GM19467 (cell line): Measurements from ENCODE around the gene TPX2.
"Not testable (repeated sequence)": the region's sequence is repeated elsewhere in the genome, so short reads cannot be mapped to it uniquely, and the experiment has no call there.

ENCODE experiments used
- ATAC-seq: cut with Tn5 transposase; IDR thresholded peaks from one replicate; pipeline ENCODE4 v1.9.1; 2021; ENCODE audit warnings: mild to moderate bottlenecking, moderate library complexity; ENCODE audit not compliant: unreplicated experiment

Gene TPX2

DNA sequence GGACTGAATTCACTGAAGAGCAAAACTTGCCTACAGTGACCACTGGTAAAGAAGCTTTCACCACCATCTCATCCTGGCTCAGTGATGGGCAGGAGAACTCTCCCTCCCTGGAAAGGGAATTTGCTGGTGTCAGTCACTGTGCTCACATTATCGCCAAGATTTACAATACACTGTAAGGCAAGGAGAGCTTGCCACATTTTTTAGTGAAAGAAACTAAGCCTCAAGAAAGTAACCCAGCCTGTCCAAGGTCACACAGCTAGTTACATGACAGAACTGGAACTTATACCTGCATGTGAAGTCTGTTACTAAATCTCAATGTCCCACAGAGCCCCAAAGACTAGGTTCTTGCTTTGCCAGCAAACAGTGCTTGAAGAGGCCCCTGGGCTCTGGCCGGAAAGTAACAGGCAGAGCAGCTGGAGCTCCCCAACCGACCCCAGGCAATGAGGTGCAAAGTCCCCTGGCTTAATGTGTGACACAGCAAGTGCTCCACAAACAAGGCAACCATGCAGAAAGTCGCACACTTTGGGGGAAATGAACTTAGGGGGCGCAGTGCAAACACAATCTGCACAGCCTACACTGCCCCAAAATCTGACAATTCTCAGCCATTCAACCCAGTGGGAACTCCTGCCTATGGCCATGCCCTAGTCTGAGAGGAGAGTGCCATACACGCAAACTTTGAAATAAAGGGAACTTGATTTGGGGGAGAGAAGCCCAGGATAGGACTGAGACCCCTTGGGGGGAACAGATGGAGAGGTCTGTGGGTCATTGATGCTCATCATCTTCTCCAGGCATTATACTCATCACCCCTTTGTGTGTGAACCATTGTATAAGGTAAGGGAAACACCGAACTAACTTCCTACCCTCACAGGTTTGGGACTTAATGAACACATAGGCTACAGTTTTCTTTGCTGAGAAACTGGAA, 18.3 kb upstream of the TPX2 start:
- no peak for ATAC-seq

DNA sequence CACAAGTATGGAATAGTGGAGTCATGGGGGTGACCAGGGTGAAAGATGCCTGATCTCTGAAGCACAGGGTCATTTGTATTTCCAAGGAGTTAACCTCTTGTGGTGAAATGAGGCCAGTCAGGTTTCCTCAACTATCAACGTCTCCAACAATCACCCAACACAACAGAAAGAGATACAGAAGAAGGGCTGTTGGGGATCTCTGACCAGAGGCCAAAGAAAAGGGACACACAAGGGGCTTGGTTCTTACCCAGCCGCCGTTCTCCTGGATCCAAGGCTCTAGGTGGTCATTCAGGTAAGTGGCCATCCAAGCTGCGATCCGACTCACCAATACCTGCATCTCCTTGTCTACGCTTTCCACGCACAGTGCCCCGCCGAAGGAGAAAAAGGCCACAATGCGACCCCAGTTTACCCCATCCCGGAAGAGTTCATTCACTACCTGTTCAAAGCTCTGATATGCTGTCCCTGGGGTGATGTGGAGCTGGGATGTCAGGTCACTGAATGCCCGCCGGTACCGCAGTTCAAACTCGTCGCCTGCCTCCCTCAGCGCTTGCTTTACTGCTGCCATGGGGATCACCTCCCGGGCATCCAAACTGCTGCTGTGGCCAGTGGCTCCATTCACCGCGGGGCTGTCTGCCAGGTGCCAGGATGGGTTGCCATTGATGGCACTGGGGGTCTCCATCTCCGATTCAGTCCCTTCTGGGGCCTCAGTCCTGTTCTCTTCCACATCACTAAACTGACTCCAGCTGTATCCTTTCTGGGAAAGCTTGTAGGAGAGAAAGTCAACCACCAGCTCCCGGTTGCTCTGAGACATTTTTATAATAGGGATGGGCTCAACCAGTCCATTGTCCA, 17.5 kb upstream of the TPX2 start:
- no peak for ATAC-seq

DNA sequence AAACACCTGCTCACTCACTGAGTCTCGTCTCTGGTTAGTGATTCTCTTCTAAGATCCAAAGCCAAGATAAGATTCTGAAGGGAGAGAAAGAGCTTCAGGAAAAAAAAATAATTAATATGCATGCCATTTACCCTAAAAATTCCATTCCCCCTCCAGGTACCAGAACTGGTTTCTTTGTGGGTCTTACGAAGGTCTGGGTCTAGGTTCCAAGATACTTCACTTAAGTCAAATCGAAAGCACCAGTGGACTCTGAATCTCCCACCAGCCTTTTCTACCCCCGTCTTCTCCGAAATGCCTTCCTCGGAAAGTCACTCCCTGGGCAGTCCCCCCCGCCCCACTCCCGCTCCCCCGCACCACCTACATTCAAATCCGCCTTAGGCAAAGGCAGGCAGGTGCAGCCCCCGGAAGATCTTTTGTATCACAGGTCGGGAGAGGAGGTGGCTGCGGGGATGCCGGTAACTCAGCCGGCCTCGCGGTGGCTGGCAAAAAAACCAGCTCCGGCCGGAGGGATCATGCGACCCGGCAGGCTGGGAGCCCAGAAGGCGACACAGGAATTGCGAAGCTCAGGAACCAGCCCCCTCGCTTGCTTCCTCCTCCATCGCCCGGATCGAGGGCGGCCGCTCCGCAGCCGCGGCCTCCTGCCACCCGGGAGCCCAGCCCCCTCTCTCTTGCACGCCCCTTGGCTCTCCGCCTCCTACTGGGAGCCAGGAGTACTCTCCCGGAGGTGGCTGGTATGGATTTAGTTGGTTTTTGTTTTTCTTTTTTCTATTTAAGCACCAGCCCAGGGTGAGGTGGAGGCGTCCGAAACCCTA, 16.6 kb upstream of the TPX2 start, which contains the start of gene BCL2L1:
BCL2L1 (minus strand) TSS at position 612 of the 812 bp plus-strand sequence. CDS start 650 bp downstream, outside the sequence.
- ATAC-seq: no peak

DNA sequence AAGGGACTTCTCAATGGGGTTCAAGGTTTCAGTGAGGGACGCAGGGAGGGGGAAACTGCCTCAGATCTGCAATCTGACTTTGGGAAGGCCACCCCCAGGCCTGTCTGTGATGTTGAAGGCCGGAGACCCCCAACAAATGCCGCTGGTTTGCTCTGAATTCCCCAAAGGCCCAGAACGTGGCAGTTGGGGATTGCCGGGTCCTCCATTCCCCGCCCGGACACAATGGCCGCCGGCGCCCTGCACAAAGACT, 16.1 kb upstream of the TPX2 start:
- ATAC-seq: no peak

DNA sequence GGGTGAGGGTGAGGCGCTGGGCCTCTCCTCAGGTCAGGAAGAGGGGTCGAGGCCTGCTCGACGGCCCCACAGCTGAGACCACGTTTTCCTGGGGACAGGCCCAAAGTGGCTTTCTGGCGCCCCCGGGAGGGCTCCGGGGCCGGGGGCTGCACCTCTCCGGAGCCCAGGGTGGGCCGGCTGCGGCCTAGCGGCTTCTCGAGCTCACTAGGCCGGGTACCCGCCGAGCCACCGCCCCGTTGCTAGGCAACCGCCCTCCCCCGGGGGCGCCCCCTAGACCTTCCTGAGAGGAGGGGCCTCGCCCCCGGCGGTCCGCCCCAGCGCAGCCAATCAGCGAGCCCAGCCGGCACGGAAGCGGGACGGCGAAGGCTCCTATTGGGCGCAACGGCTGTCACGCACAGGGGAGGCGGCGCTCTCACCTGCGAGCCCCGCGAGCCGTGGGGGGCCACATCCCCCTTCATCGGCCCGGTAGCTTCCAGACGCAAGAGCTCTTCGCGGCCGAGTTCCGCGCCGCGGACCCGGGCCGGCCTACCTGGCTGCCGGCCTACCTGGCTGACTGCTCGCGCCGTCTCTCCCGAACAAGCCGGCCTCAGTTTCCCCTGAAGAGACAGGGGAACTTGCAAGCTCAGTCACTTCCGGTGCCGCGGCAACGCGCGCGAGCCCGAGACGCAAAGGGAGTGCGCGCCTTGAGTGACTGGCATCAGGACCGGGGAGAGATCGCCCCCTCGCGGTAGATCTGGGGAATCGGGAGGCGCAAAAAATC, 15.6 kb upstream of the TPX2 start:
- peak; percentile 85 for ATAC-seq

GRCh38 chr20:31731321-31731717, 7.8 kb upstream of the TPX2 start:
- no peak for ATAC-seq

- ATAC-seq: no peak
Observed at GRCh38 chr20:31739550-31739977, 474 bp downstream of the TPX2 start.

DNA sequence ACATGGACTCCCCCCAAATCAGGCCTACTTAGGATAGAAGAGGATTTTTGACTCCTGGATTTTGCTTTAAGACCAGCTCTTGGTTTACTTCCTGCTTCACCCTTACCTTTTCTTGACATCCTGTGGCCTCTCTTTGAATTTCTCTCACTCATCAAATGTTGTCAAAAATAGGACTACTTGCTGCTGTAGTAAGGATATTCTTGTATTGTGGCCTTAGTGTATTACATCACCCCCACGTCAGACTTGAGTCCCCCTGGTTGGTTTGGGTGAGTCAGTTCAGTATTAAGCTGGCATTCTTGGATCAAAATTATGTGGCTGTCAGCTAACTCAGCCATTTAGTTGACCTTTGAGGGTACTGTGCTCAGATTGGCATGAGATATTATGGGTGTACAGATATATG, 1.1 kb downstream of the TPX2 start:
- no peak for ATAC-seq

DNA sequence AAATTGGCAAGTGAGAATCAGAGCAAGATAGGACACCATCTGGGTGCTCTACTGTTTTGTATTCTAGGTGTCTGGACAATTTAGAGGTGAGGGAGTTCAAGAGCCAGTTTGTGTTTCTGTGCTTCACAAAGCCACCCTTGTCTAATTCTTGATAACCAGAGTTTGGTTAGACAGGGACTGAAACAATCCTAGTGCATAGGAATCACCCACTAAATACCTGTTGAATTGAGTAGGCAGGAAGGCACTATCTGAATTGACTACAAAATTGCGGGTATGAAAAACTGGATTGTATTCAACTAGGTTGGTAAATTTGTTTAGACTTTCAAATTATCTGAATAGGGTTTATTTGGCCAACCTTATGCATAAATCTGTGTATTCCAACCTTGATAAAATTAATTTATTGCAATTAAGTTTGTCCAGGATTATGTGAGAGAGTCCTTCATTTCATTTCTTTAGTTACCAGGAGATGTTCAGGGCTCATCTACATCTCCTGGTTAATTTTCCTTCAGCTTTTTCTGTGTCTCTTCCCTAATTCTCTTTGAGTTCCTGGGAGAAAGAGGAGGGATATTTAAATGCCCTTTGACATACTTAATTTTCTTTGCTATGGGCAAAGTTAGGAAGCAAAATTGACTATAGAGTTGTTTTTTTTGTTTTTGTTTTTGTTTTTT, 1.7 kb downstream of the TPX2 start:
- no peak for ATAC-seq

DNA sequence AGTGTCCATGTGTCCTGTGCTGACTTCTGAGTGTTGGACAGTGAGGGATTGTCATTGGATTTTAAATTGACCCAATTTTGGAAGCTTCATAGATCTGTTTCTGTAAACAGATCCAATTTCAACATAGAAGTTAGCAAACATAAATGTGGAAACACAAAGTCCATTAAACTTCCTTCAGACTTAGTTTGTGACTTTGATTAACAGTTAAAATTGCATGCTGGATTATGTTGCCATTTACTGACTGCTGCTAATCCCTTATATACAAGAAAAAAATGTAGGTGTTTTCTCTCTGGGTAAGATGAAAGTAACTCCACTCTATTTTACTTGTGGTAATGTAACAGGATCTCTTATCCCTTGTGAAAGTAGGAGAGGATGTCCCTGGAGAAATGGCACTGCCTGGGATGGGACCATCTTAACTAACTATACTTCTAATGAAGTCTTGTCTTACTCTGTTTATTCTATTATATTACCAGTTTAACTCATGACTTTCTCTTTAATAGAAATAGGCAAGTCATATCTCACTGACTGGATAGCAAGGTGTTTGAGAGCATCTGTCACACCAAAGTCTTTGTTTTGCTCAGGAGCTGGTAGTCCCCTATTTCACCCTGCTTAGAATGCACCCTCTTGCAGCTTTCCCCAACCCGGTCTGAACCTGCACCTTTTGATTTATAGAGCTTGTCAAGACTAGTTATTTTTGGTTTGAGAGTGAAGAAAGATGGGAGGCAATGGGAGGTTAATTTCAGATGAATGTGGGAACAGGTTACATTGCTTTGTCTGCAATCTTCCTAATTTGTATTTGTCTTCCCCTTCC, 7.2 kb downstream of the TPX2 start:
- ATAC-seq: no peak

DNA sequence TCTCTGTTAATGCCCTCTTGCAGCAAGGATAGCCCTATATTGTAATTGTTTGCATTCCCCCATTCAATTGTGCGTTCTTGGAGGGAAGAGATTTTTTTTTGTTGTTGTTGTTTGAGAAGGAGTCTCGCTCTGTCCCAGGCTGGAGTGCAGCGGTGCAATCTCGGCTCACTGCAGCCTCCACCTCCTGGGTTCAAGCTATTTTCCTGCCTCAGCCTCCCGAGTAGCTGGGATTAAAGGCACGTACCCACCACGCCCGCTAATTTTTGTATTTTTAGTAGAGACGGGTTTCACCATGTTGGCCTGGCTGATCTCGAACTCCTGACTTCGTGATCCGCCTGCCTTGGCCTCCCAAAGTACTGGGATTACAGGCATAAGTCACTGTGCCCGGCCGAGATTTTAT, 7.9 kb downstream of the TPX2 start:
- not testable (repeated sequence) for ATAC-seq

- no peak for ATAC-seq
Observed at GRCh38 chr20:31747640-31748039, 8.6 kb downstream of the TPX2 start.

DNA sequence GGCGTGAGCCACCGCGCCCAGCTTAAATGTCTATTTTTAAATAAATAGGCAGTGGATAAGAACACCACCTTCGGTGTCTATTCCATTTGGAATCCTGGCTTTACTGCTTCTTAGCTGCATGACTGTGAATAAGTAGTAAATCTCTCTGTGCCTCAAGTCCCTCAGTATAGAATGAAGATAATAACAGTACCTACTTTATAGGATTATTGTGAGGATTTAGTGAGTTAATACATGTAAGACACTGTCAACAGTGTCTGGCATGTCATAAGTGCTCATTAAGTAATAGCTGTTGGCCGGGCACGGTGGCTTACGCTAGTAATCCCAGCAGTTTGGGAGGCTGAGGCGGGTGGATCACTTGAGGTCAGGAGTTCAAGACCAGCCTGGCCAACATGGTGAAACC, 10.1 kb downstream of the TPX2 start:
- no peak for ATAC-seq

GRCh38 chr20:31751126-31751525, 12.0 kb downstream of the TPX2 start:
- no peak for ATAC-seq

DNA sequence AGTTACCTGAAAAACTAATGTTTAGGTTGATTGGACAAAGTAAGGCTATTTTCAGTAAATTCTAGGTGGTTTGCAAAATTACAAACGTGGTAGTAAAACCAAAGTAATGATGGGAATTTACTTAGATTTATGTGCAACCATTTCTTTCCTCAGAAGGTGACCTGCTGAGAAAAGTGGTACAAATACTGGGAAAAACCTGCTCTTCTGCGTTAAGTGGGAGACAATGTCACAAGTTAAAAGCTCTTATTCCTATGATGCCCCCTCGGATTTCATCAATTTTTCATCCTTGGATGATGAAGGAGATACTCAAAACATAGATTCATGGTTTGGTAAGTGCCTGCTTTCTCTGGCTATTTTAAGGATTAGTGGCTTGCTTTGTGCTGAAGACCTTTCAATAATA, 18.2 kb downstream of the TPX2 start:
- ATAC-seq: no peak

GRCh38 chr20:31758521-31758920, 19.4 kb downstream of the TPX2 start:
- ATAC-seq: no peak

DNA sequence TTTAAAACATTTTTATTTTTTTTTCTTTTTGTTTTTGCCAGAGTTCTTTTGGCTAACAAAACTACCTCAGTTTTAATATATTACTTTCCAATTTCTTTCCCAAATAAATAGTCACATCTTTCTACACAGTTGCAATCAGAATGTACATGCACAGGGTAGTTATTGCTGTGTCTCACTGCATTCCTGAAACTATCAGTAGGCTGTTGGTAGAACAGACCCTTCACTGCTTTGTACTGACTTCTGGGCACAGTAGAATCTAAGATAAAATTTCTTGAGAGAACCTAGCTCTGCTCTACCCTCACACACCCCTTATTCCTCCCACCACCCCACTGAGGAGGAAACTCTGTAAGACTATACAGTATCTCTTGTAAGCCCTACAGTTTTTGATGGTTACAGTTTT, 19.9 kb downstream of the TPX2 start:
- no peak for ATAC-seq

DNA sequence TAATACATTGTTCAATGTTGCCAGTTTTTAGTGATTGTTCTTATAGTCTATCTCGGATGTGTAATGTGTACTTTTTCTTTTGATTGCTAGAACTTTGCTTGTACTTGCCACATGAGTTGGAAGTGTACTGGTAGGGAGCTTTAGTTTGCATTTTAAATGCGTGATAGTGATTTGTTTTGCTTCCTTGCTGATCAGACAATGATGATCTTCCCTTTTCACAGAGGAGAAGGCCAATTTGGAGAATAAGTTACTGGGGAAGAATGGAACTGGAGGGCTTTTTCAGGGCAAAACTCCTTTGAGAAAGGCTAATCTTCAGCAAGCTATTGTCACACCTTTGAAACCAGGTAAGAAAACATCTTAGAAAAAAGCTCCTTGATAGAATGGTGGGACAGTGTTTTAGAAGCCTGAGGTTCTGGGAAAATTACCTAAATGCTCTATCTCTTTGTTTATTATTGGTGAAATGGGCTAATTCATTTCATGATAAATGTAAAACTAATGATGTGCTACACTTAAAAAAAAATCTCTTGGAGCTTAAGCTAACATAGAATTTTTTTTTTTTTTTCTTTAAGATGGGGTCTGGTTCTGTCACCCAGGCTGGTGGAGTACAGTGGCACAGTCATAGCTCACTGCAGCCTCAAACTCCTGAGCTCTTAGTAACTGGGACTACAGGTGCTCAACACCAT, 20.9 kb downstream of the TPX2 start:
- ATAC-seq: no peak
